Adrenal gland (tissue), 12 donors: Measurements from ENCODE around the gene GSAP. TPM values are rescaled to one million over a fixed set of nuclear protein-coding genes. Genes with fewer than 3 reads are reported as not detected.
A peak's percentile ranks its signal among the peaks of the same experiment; 100 is the strongest.

Experiments used
- DNase-seq, 7 donors: peaks; one replicate each; pipeline ENCODE4 v3.0.0-alpha.2; 2019 to 2020
- H3K27ac ChIP-seq, 5 donors: fragments of 200-600 bp; sonication (generic) in 4 of 5; 1 replicate in 3 of 5; 2 replicates in 2 of 5; pipeline versions ENCODE4 v1.5.1 to v1.8.0; 2016 to 2020; ENCODE audit warnings: mild to moderate bottlenecking in 1 of 5
- H3K27me3 ChIP-seq: fragments of 200-600 bp; 2 replicates; pipeline ENCODE4 v1.8.0; 2021
- H3K36me3 ChIP-seq, 2 donors: fragments of 200-600 bp; replicated peaks in 1 of 2; 1 replicate in 1 of 2; 2 replicates in 1 of 2; pipeline versions ENCODE4 v1.5.1 to v1.8.0; 2018 to 2022
- H3K4me1 ChIP-seq, 2 donors: fragments of 200-600 bp; replicated peaks in 1 of 2; 1 replicate in 1 of 2; 2 replicates in 1 of 2; pipeline versions ENCODE4 v1.5.1 to v1.8.0; 2018 to 2021
- H3K4me3 ChIP-seq, 4 donors: fragments of 200-600 bp; sonication (generic) in 3 of 4; one replicate each; pipeline ENCODE4 v1.5.1; 2016 to 2018
- H3K9me3 ChIP-seq, 3 donors: fragments of 200-600 bp; sonication (generic) in 1 of 3; replicated peaks in 1 of 3; 1 replicate in 2 of 3; 2 replicates in 1 of 3; pipeline versions ENCODE4 v1.5.1 to v1.8.0; 2016 to 2021
- POLR2A ChIP-seq, 2 donors: fragments of 450-650 bp; IDR thresholded peaks; one replicate each; pipeline ENCODE4 v1.6.1; 2017; ENCODE audit warnings: antibody characterized with exemption in 2 of 2, mild to moderate bottlenecking in 2 of 2, moderate library complexity in 1 of 2
- WGBS, 4 donors: extraction: QIAGEN DNeasy Blood & Tissue Kit in 2 of 4; methylation state at CpG; one replicate each; pipeline versions ENCODE4 v1.1.5 to v1.1.7; 2013 to 2017; 5-methylcytosine and 5-hydroxymethylcytosine counted together
- intact Hi-C, 2 donors: fragments of 100-400 bp; cut with DNase I; formaldehyde crosslinking; loops; one replicate each; pipeline versions ENCODE4 v1.14.1 to v1.15.0; 2022 to 2023
- polyA plus RNA-seq, 3 donors: library from polyadenylated mRNA; stranded (reverse); fragments of 200-250 nt in 2 of 3; fragments of 350-450 nt in 1 of 3; fragmentation: Illumina TruSeq in 1 of 3; extraction: RNeasy Lipid Tissue Mini Kit (QIAGEN cat#74804) in 1 of 3; gene quantifications; one replicate each; pipeline ENCODE4 v1.2.3, GENCODE V29; 2013 to 2014
- total RNA-seq, 9 donors: library from RNA; depleted of rRNA in 4 of 9; stranded (reverse); fragments of >200 nt in 4 of 9; fragments of 120-200 nt in 1 of 9; fragmentation: NEBNext Ultra II Directional in 1 of 9; extraction: Animal tissue kit (Norgen Biotek cat#: 25700) in 1 of 9; gene quantifications; one replicate each; pipeline versions ENCODE4 v1.1.0 to v1.2.4, GENCODE V29; 2013 to 2023
- TF ChIP-seq, protein P1 (sequence below), 6 experiments: fragments of 450-650 bp in 4 of 6; fragments of 200-600 bp in 2 of 6; sonication (generic) in 1 of 6; IDR thresholded peaks; 1 replicate in 5 of 6; 2 replicates in 1 of 6; pipeline versions ENCODE4 v1.5.1 to v1.8.0; 2016 to 2021; ENCODE audit warnings: antibody characterized with exemption in 6 of 6, mild to moderate bottlenecking in 2 of 6, moderate library complexity in 1 of 6
- donor health status: healthy with polysubstance abuse.
- donor health status: Bipolar disorder and iron deficiency.
- donor health status: DM: yes; HTN: yes; CAD: no.
- donor health status: DM: no; HTN: no; CAD: no.
- donor health status: DM: no; HTN: no; CAD: no.
- donor health status: DM: yes; HTN: yes; CAD: no.

GSAP gene
- total and polyA plus RNA-seq, 12 donors, result 10.3 to 56.1 (median 18.5) TPM

DNA sequence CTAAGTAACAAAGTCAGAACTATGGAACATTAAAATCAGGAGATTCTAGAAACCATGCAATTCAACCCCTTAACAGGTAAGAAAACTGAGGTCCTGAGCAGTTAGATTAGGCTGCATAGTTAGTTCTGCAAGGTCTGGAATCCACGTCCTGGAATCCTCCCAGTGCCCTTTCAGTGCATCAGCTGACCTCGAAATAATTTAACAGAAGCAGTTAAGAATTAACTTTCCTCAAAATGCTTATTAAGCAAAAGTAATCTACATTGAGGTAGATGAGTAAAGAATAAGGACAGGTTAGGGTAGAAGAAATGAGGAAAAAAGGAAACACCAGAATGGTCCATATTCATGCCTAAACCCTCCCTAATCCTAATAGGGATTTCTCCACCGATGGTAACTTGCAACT lies 37.6 kb downstream of the GSAP start:
- no peaks in the 10 kb centered on the region for H3K27me3 ChIP-seq
- WGBS, 4 donors, result 91 to 97% (median 96%) methylated on average over 3 of the region's 3 CpGs
- no peaks in the 10 kb centered on the region for H3K36me3 ChIP-seq

DNA sequence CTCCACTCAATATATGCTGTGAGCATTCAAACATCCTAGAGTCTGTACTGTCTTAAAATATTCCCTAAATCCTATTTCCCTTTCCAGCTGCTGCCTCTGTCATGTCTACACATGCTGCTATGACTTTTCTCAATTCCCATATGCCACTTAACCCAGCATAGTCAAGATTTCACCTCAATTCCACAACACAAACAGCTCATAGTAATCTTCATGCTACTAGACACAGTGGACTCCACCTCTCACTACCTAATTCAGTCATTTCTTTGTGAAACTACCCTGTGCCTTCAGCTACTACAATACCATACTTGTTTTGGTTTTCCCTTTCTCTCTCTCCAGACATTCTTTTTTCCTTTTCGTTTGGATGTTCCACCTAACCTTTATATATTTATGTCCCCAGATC lies 45.5 kb downstream of the GSAP start:
- WGBS, 4 donors, result 63 to 80% (median 69%) methylated on average over 1 of the region's 1 CpG
- TF ChIP-seq POLR2A (IDR thresholded peaks at IDR 0.05), result no peak
- TF ChIP-seq, protein P1, sequence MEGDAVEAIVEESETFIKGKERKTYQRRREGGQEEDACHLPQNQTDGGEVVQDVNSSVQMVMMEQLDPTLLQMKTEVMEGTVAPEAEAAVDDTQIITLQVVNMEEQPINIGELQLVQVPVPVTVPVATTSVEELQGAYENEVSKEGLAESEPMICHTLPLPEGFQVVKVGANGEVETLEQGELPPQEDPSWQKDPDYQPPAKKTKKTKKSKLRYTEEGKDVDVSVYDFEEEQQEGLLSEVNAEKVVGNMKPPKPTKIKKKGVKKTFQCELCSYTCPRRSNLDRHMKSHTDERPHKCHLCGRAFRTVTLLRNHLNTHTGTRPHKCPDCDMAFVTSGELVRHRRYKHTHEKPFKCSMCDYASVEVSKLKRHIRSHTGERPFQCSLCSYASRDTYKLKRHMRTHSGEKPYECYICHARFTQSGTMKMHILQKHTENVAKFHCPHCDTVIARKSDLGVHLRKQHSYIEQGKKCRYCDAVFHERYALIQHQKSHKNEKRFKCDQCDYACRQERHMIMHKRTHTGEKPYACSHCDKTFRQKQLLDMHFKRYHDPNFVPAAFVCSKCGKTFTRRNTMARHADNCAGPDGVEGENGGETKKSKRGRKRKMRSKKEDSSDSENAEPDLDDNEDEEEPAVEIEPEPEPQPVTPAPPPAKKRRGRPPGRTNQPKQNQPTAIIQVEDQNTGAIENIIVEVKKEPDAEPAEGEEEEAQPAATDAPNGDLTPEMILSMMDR (IDR thresholded peaks at IDR 0.05), result no peak
- Histone ChIP-seq H3K27ac (no peak overlapping the region), H3K4me3 (no peak overlapping the region), H3K9me3 (no peaks in the 10 kb centered on the region), H3K27me3 (no peaks in the 10 kb centered on the region), H3K4me1 (no peaks in the 10 kb centered on the region), H3K36me3 (peaks cover 0 to 16% of the 10 kb centered on the region in 2 donors)
- intact Hi-C loops, result no loop called here
- DNase-seq, result no peak

More for the DNA sequence above, 37.6 kb downstream of the GSAP start:
- H3K4me3 ChIP-seq, result no peak overlapping the region
- H3K9me3 ChIP-seq, result no peaks in the 10 kb centered on the region
- no peaks in the 10 kb centered on the region for H3K4me1 ChIP-seq
- no peak for DNase-seq
- intact Hi-C loops, result no loop called here
- H3K27ac ChIP-seq, result no peak overlapping the region
- no peak for TF ChIP-seq POLR2A (IDR thresholded peaks at IDR 0.05)
- TF ChIP-seq, protein P1 (IDR thresholded peaks at IDR 0.05), result no peak

DNA sequence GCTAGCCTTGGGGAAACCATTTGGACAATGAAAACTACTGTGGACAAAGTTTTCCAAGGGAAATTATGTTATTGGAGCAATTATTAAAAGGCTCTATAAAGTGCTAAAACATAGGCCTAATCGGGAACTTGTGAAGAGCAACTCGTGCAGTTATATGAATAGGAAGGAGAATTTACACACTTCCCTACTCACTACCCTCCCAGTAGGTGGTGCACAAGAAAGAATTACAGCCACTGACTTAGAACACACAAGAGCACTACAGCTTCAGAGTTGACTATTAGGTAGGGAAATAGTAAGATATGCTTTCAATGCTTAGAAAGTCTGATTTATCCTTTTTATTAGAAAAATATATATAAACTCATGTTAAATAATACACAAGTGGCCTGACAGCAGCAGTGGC lies 47.2 kb downstream of the GSAP start:
- no peak for DNase-seq
- H3K4me1 ChIP-seq, result no peaks in the 10 kb centered on the region
- no peak overlapping the region for H3K27ac ChIP-seq
- intact Hi-C loops, result no loop called here
- no peaks in the 10 kb centered on the region for H3K9me3 ChIP-seq
- WGBS, 4 donors, result 70 to 89% (median 74%) methylated on average over 2 of the region's 2 CpGs
- H3K4me3 ChIP-seq, result no peak overlapping the region
- H3K27me3 ChIP-seq, result no peaks in the 10 kb centered on the region
- TF ChIP-seq, protein P1 (IDR thresholded peaks at IDR 0.05), result peak in 2 of 6 experiments; percentile 7 to 13
- TF ChIP-seq POLR2A (IDR thresholded peaks at IDR 0.05), result no peak
- H3K36me3 ChIP-seq, result peaks cover 0 to 16% of the 10 kb centered on the region in 2 donors

DNA sequence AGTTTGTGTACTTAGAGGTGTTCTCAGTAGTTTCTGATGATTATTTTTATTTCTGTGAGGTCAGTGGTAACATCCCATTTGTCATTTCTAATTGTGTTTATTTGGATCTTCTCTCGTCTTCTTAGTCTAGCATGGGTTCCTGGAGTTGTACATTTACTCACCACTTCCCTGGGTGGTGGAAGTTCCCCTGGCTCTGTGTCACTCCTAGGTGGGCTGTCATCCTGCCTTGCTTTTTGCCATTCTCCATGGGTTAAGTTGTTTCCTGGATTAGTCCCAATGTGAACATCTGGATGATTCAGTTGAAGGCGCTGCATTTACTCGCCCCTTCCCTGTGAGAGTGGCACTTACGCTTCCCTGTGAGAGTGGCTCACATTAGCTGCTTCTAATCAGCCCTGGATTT lies 48.2 kb downstream of the GSAP start:
- no peak overlapping the region for H3K4me3 ChIP-seq
- H3K4me1 ChIP-seq, result no peaks in the 10 kb centered on the region
- no peaks in the 10 kb centered on the region for H3K27me3 ChIP-seq
- no peaks in the 10 kb centered on the region for H3K9me3 ChIP-seq
- no peak for DNase-seq
- 93 to 98% (median 95%) methylated on average over 4 of the region's 4 CpGs for WGBS, 4 donors
- H3K27ac ChIP-seq, result no peak overlapping the region
- peaks cover 0 to 16% of the 10 kb centered on the region in 2 donors for H3K36me3 ChIP-seq
- intact Hi-C loops, result no loop called here
- no peak for TF ChIP-seq POLR2A (IDR thresholded peaks at IDR 0.05)
- TF ChIP-seq, protein P1 (IDR thresholded peaks at IDR 0.05), result no peak
